GM19193 (cell line): ENCODE measurements around the gene CBX6.

Experiments
- POLR2A ChIP-seq: IDR thresholded peaks from 4 replicates; pipeline ENCODE4 v1.6.1; 2011; ENCODE audit not compliant: insufficient read depth, insufficient read length; ENCODE audit errors: extremely low read depth

CBX6 gene

DNA sequence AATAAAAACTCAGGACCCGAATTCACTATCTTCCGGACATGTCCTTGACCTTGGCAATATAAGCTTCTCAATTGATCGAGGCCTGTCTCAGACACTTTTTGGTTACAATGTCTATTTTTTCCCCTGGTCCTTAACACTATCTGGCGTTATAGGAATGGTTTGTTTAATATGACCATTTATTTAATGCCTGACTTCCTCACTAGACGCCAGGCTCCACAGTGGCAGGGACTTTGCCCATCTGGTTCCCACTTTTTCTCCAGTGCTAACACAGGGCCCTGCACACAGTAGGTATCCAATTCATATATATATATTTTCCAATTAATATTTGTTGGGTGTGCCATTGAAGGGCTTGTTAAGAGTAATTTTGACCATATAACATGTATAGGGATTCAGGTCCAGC lies 7.9 kb upstream of the CBX6 start:
- TF ChIP-seq POLR2A: no peak

DNA sequence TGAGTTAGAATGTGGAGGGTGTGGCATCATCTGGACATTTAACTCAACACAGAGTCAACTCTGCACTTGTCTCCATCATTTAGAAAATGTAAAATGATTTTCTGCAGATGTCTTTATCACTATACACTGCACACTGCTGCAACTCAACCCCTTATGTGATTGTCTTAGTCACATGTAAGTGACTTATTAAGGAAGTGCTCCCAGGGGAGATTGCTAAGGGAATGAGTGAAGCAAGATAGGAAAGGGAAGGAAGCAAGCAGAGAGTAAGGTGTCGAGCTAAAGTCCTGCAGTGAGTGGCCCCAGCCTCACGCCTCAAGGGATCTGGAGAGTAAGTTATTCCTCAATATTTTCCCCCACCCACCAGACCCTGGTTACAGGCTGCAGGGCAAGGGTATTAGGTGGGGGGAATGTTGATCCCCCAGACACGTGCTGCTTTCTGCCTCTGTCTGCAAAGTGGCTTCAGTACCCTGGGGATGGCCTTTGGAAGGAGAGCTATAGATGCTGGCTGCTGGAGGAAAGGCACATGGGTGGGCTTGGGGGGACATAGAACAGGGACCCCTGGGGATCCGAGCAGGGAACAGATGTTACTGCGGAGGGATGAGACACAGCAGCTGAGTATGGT lies 7.2 kb upstream of the CBX6 start:
- no peak for TF ChIP-seq POLR2A

DNA sequence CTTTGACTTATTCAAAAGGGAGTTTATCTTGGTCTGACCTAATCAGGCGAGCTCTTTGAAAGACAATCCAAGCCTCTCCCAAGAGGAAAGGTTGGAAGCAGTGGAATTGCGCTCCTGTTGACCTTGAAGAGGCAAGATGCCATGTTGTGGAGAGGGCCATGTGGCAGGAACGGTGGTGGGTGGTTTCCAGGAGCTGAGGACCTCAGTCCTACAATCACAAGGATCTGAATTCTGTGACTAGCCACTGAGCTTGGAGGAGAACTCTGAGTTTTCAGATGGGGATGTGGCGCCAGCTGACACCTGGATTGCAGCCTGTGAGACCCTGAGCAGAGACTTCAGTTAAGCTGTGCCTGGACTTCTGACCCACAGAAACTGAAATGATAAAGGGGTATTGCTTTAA lies 6.0 kb upstream of the CBX6 start:
- TF ChIP-seq POLR2A: no peak

DNA sequence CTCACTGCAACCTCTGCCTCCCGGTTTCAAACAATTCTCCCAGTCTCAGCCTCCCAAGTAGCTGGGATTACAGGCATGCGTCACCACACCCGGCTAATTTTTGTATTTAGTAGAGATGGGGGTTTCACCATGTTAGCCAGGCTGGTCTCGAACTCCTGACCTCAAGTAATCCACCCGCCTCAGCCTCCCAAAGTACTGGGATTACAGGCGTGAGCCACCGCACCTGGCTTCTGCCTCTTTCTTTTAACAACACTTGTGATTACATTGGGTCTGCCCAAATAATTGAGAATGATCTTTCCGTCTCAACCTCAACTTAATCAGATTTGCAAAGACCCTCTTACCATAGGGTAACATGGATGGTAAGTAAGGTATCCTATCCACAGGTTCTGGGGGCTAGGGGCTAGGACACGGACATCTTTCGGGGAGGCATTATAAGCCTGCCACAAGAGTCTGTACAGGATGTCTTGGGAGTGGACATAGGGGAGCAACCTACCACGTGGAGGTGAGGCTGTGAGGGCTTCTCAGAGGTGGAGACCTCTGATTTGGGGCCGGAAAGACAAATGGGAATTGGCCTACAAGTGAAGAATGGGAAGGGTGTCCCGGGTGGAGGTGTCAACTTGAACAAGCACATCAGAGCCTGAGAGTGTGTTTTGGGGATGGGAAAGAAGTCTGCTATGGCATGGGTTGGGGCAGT lies 2.7 kb upstream of the CBX6 start:
- no peak for TF ChIP-seq POLR2A

DNA sequence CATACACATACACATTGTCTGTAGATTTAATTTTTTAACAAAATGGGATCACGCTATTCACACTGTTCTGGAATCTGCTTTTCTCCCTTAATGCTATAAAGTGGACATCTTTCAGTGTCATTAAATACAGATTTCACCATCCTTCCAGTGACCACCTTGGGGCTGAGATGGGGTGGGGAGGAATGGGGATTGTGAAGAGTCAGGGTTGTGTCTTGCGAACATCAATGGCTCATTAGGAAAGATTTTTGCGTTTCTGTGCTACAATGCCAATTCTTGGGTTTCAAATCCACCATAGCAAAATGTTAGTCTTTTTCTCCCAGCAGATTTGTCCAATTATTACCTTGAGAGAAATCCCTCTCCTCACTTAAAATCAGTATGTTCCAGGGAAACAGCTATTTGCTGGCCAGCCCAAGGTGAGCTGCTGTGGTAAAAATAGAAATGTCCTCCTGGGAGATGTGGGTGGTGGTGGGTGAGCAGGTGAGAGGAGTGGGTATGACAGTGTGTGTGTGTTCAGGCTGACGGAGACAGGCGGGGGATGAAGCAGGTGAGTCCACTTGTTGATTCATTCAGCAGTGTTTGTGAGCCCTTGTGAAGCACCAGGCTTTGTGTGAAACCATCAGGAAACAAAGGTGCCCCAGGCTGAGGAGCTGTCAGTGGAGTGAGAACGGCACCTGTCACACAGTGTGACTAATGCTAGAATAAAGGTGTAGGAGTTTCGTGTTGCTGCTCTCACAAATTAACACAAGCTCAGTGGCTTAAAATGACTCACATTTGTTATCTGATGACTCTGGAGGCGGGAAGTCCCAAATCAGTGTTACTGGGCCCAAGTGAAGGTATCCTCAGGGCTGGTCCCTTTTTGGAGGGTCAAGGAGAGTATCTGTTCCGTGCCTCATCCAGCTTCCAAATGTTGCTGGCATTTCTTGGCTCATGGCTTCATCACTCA lies 1.7 kb upstream of the CBX6 start:
- peak; percentile 26 for TF ChIP-seq POLR2A

DNA sequence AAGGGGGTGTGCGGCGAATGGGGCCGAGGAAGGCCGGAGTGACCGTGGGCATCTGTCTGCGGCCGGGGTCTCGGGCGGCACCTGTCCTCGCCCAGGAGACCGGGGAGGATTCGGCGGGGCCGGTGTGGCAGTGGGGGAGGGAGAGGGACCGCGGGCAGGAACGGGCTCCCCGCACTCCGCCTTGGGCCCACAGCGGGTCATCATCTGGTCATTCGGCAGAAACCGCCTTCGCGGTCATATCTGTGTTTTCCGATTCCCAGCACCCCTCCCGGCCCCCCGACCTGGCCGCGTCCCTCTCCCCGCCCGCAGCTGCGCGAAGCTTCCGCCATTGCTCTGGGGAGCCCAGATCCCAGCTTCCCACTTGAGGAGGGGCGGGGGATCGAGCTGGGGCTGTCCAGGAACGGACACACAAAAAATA lies 824 bp upstream of the CBX6 start:
- TF ChIP-seq POLR2A: no peak

DNA sequence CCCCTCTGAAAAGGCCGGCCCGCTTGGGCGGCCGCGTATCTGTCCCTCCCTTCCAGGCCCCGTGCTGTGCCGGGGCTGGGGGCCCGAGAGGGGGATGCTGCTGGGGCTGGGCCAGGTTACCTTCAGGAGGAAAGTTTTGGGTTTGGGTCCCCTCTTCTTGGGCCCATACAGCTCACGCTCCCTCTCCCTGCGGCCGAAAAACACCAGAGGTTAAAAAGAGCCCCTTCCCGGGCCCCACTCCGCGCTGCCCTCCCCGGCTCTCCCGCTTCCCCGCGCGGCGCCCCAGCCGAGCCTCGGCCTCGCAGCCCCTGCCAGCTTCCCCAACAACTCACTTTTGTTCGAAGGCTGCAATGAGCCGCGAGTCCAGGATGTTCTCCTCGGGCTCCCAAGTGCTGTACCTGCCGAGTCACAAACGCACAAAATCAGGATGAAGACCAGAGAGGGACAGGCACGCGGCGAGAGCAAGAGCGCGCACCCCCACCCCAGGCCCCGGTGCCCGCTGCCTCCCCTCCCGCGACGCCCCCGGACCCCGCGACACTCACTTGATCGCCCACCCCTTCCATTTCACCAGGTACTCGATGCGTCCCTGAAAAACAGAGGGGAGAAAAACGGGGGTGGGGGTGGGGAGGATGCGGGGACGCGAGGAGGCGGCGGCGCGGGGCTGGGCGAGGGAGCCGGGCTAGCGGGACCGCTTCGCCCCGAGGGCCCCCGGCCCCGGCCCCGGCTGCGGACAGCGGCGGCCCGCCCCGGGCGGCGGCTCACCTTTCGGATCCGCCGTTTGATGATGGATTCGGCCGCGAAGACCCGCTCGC lies 450 bp downstream of the CBX6 start:
- no peak for TF ChIP-seq POLR2A

DNA sequence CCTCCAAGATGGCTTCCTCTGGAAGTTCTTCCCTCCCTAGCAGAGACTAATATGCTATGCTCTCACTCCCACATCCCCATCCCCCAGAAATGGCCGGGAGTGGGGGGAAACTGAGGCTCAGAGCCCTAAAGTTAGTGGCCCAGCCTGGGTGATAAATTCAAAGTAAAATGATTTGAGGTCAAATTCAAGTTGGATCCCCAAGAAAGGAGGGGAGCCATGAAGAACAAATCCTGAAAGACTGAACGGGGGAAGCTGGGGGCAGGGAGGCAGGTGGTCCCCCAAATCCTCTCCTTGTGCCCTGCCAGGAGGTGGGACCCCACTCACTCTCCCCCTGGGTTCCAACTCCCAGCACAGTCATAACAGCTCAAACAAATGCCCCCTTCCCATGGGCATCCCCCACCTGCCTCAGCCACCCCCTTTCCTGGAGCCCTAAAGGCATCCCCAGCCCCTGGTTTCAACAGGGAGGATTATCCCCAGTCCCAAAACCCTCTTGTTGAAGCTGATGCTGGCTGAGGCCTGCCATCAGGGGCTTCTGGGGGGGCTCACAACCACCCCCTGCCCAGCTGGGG lies 1.1 kb downstream of the CBX6 start:
- no peak for TF ChIP-seq POLR2A

DNA sequence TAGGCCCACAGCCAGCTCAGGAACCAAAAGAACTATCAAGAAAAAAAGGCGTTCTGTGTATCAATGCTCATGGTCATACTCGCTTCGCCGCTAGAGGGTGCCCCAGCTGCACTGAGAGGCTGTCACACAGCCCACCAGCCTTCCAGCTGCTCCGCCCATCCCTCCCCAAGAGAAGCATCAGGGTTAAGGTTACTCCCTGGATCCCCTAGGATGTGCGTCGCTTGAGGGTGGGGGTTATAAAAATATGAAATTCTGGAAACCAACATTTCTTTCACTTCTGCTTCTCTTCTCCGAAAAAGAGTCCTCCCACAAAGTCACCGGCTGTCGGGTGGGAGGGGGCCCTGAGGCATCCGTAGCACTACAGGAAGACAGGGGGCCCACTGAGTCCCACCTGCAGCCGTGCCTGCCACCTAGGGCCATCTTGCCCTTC lies 1.7 kb downstream of the CBX6 start:
- no peak for TF ChIP-seq POLR2A

DNA sequence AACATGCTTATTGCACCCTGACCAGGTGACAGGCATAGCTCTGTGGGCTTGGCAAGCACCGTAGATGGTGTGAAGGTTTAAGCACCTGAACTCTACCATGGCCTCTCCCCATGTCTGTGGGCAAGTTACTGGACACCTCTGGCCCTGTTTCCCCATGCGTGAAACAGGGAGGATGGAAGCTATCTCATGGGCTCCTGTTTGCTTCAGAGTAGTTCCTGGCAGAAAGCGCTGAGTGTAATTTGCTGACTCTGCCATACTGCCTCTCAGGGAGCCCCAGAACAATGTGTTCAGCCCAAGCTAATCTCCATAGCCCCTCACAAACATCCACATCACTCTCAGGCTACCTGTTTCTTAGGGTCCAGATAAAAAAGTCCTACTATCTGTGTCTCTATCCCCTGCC lies 2.4 kb downstream of the CBX6 start:
- TF ChIP-seq POLR2A: no peak

DNA sequence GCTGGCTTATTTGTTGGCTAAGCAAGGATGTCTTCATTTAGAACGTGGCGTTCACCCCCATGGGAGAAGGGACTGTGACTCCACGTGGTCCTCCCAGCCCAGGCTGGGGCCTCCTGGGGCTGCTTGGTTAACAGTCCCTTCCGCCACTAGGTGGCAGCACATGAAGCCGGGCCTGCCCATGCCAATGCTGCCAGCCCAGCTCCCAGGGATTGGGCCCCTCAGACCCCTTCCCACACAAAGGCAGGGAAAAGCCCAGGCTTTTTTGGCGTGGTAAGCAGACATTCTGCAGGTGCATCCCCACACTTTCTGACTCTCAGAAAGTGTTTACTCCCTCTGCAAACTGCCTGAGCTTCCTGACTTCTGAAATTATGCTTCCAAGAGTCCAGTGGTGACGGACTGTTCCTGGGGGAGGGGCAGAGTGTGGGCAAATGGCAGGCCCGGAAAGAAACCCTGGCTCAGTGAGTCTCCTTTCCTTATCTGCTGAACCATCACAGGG lies 3.1 kb downstream of the CBX6 start:
- no peak for TF ChIP-seq POLR2A

DNA sequence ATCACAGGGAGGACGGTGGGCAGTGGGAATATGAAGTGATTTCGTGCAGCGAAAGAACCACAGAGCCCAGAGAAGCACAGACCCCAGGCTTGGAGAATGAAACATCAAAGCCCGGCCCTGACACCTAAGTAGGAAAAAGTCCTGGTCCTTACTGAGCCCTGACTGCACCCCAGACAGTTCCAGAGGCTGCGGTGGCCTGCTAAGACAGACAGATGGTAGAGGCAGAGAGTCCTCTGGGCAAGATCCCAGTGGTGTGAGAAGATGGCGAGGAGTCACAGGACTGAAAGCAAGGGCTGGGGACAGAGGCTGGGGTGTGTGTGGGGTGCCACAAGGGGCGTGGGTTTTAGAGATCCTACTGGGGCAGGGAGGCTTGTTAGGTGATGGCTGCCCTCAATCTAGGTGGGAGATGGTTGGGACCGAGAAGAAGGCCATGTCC lies 3.7 kb downstream of the CBX6 start:
- no peak for TF ChIP-seq POLR2A

DNA sequence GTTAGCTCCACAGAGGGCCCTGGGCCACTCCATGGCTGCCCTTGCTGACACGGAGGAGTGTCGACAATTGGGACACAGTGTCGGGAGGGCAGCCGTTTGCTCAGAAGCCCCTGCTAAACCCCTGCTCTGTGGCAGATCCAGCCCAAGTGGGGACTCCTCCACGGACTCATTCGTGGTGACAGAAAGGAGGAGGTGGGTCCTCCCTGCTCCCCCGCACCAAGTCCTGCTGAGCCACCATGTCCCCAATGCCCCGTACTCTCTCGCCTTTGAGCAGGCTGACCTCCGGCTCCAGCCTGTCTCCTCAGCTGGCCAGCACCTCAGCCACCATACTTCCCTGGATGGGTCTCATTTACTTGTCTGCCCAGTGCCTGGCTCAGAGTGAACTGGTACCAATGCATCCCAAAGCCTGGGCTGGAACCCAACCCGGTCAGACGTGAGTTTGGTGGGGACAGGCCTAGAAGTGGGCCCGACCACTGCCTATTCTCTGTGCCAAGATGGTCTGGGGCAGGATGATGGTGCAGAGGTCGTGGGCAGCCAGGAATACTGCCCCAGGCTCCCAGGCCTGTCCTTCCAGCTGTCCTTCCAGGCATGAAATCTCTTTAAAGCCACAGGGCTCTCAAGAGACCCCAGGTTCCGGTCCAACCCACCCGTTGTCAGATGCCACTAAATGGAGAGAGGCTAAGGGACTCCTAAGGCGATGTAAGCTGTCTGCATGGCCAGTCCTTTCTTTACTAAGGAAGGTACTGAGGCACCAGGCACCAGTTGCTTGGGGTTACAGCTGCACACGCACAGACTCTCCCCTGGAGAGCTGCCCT lies 4.3 kb downstream of the CBX6 start:
- no peak for TF ChIP-seq POLR2A
